Prostate gland (tissue), 2 donors: ENCODE measurements around the gene PLCB1.

Experiments used
- POLR2A ChIP-seq: fragments of 450-650 bp; IDR thresholded peaks from one replicate; pipeline ENCODE4 v1.6.1; 2016; ENCODE audit warnings: antibody characterized with exemption, mild to moderate bottlenecking
- POLR2AphosphoS5 ChIP-seq: sonication (generic); formaldehyde crosslinking; IDR thresholded peaks from one replicate; pipeline ENCODE4 v1.6.1; 2017; ENCODE audit warnings: antibody characterized with exemption
- TF ChIP-seq, protein P1 (sequence below), 4 experiments: fragments of 200-600 bp in 2 of 4; fragments of 450-650 bp in 2 of 4; sonication (generic) in 2 of 4; IDR thresholded peaks; 1 replicate in 3 of 4; 2 replicates in 1 of 4; pipeline ENCODE4 v1.5.1; 2016 to 2019; ENCODE audit warnings: antibody characterized with exemption in 4 of 4, mild to moderate bottlenecking in 2 of 4, moderate library complexity in 2 of 4

DNA sequence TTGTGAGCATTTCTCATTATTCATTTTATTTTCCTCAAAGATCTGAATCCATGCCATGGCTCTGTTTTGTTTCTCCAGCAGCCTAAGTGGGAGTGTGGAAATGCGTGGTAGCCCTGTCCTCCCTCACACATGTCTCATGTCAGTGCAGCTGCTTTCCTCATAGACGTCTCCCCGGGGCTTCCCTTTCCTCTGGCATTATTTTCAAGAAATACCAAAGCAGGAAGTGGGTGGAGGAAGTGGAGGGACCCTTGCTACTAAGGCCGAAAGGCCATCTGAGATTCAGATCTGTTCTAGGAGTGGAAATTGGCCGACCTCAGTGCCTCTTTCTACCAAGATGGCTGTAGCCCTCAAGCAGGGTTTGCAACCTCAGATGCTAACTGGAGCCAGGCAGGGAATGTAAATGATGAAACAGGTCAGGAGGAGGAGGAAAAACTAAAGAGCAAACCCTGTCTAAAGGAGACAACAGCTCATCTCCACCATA is 515.9 kb downstream of the PLCB1 start:
- TF ChIP-seq, protein P1, sequence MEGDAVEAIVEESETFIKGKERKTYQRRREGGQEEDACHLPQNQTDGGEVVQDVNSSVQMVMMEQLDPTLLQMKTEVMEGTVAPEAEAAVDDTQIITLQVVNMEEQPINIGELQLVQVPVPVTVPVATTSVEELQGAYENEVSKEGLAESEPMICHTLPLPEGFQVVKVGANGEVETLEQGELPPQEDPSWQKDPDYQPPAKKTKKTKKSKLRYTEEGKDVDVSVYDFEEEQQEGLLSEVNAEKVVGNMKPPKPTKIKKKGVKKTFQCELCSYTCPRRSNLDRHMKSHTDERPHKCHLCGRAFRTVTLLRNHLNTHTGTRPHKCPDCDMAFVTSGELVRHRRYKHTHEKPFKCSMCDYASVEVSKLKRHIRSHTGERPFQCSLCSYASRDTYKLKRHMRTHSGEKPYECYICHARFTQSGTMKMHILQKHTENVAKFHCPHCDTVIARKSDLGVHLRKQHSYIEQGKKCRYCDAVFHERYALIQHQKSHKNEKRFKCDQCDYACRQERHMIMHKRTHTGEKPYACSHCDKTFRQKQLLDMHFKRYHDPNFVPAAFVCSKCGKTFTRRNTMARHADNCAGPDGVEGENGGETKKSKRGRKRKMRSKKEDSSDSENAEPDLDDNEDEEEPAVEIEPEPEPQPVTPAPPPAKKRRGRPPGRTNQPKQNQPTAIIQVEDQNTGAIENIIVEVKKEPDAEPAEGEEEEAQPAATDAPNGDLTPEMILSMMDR (IDR thresholded peaks at IDR 0.05): no peak
- TF ChIP-seq POLR2AphosphoS5 (no peak), POLR2A (no peak)
